DOHH2 (cell line): ENCODE data around the gene DEUP1.

ENCODE experiments used
- H3F3A ChIP-seq: fragments of 200-600 bp; sonication (generic), shearing (Covaris generic); 2 replicates; pipeline ENCODE4 v1.6.0; 2016; ENCODE audit warnings: antibody characterized with exemption, mild to moderate bottlenecking; ENCODE audit not compliant: control insufficient read depth, insufficient read depth
- H3K27ac ChIP-seq: fragments of 200-600 bp; sonication (generic); 2 replicates; pipeline ENCODE4 v1.5.1; 2014; ENCODE audit warnings: low read depth, mild to moderate bottlenecking, low read length, moderate library complexity
- H3K27me3 ChIP-seq: fragments of 200-600 bp; sonication (generic); 2 replicates; pipeline ENCODE4 v1.6.1; 2014; ENCODE audit warnings: mild to moderate bottlenecking, low read length, mixed read lengths; ENCODE audit not compliant: control insufficient read depth
- H3K36me3 ChIP-seq: fragments of 200-600 bp; sonication (generic); 2 replicates; pipeline ENCODE4 v1.6.1; 2014; ENCODE audit warnings: mild to moderate bottlenecking, low read length, moderate library complexity, mixed read lengths; ENCODE audit not compliant: control insufficient read depth
- H3K4me1 ChIP-seq: fragments of 200-600 bp; sonication (generic); 2 replicates; pipeline ENCODE4 v1.6.1; 2014; ENCODE audit warnings: mild to moderate bottlenecking, low read length, mixed read lengths; ENCODE audit not compliant: control insufficient read depth
- H3K4me2 ChIP-seq: fragments of 200-600 bp; sonication (generic); 2 replicates; pipeline ENCODE4 v1.6.0; 2014; ENCODE audit warnings: mild to moderate bottlenecking, low read length, moderate library complexity
- H3K4me3 ChIP-seq: fragments of 200-600 bp; sonication (generic); 2 replicates; pipeline ENCODE4 v1.5.1; 2014; ENCODE audit warnings: mild to moderate bottlenecking, low read length, mixed read lengths
- H3K79me2 ChIP-seq: fragments of 200-600 bp; sonication (generic); 2 replicates; pipeline ENCODE4 v1.6.1; 2014; ENCODE audit warnings: mild to moderate bottlenecking, low read length, mixed read lengths; ENCODE audit not compliant: control insufficient read depth
- H3K9me2 ChIP-seq: fragments of 200-600 bp; sonication (generic); replicated peaks from 2 replicates; pipeline ENCODE4 v1.6.1; 2014; ENCODE audit warnings: mild to moderate bottlenecking, low read length, mixed read lengths; ENCODE audit not compliant: control insufficient read depth
- H3K9me3 ChIP-seq: fragments of 200-600 bp; sonication (generic); 2 replicates; pipeline ENCODE4 v1.6.1; 2014; ENCODE audit warnings: antibody characterized with exemption, low read length, mixed read lengths; ENCODE audit not compliant: control insufficient read depth, insufficient read depth
- H4K20me1 ChIP-seq: fragments of 200-600 bp; sonication (generic); 2 replicates; pipeline ENCODE4 v1.6.0; 2014; ENCODE audit warnings: low read depth, mild to moderate bottlenecking, antibody characterized with exemption, low read length, moderate library complexity; ENCODE audit not compliant: control insufficient read depth, insufficient read depth
- EZH2phosphoT487 ChIP-seq: fragments of 200-600 bp; sonication (generic); IDR thresholded peaks from 2 replicates; pipeline ENCODE4 v1.6.1; 2017; ENCODE audit warnings: borderline replicate concordance, mild to moderate bottlenecking, antibody characterized with exemption, low read length, moderate library complexity, mixed read lengths
- TF ChIP-seq, protein P1 (sequence below): fragments of 200-600 bp; sonication (generic); IDR thresholded peaks from one replicate; pipeline ENCODE4 v1.5.1; 2014; ENCODE audit warnings: antibody characterized with exemption, mild to moderate bottlenecking, low read depth, low read length; ENCODE audit not compliant: poor library complexity, severe bottlenecking

The DEUP1 gene

DNA sequence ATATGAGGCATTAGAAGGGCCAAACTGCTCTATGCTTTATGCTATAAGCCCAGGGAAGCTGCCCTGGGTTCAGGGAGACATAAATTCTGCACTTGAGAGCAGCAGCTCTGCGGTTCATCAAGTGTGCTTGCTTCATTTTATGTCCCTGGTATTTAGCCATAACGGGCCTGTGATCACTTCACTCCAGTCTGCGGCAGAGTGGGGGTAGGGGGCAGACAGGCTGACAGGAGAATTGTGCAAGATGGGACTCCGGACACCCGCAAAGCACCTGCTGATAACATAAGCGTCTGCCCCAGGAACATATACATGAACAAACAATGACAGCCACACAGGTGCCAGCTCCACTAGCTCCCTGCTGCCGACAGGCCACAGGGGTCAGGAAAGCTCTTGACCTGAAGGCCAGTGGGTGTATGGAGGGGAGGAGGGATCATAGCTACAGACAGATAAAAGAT lies 156.5 kb downstream of the DEUP1 start:
- Histone ChIP-seq H3K27me3 (no peaks in the 10 kb centered on the region), H3K36me3 (no peaks in the 10 kb centered on the region), H3K4me2 (no peak overlapping the region), H3F3A (no peaks in the 10 kb centered on the region), H3K4me1 (no peaks in the 10 kb centered on the region), H3K4me3 (no peak overlapping the region), H3K9me3 (no peaks in the 10 kb centered on the region), H4K20me1 (no peaks in the 10 kb centered on the region), H3K9me2 (no peaks in the 10 kb centered on the region), H3K27ac (no peak overlapping the region), H3K79me2 (no peaks in the 10 kb centered on the region)
- TF ChIP-seq, protein P1, sequence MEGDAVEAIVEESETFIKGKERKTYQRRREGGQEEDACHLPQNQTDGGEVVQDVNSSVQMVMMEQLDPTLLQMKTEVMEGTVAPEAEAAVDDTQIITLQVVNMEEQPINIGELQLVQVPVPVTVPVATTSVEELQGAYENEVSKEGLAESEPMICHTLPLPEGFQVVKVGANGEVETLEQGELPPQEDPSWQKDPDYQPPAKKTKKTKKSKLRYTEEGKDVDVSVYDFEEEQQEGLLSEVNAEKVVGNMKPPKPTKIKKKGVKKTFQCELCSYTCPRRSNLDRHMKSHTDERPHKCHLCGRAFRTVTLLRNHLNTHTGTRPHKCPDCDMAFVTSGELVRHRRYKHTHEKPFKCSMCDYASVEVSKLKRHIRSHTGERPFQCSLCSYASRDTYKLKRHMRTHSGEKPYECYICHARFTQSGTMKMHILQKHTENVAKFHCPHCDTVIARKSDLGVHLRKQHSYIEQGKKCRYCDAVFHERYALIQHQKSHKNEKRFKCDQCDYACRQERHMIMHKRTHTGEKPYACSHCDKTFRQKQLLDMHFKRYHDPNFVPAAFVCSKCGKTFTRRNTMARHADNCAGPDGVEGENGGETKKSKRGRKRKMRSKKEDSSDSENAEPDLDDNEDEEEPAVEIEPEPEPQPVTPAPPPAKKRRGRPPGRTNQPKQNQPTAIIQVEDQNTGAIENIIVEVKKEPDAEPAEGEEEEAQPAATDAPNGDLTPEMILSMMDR: no peak
- TF ChIP-seq EZH2phosphoT487: no peak
